Coronary artery (tissue), 2 donors: ENCODE measurements around the gene NCBP2L.

ENCODE experiments used
- DNase-seq: peaks from one replicate; pipeline ENCODE4 v3.0.0-alpha.2; 2017; ENCODE audit warnings: low spot score
- H3K27ac ChIP-seq, 2 donors: fragments of 200-600 bp; sonication (generic); one replicate each; pipeline ENCODE4 v1.5.1; 2016 to 2019
- H3K4me3 ChIP-seq: fragments of 200-600 bp; sonication (generic); 2 replicates; pipeline ENCODE4 v1.5.1; 2016; ENCODE audit warnings: mild to moderate bottlenecking, moderate library complexity
- TF ChIP-seq, protein P1 (sequence below): fragments of 200-600 bp; sonication (generic); IDR thresholded peaks from one replicate; pipeline ENCODE4 v1.5.1; 2019; ENCODE audit warnings: antibody characterized with exemption

The NCBP2L gene

DNA sequence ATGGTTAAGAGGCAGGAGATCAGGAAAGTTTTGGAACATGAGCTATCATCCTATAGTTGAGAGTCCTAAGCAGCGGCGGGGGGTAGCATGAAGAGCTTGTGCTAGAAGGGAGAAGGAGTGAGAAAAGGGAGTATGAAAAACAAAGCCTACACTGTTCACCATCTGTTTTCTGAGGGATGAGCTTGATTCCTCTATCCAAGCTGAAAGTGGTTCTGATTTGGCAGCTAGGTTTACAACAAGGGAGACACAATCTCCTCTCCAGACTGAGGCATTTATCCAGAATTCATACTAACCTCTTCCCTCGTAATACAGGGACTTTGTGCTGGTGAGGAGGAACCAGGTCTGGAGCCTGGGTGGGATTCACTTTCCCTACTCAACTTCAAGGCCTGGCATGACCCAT is 25.5 kb upstream of the NCBP2L start:
- TF ChIP-seq, protein P1, sequence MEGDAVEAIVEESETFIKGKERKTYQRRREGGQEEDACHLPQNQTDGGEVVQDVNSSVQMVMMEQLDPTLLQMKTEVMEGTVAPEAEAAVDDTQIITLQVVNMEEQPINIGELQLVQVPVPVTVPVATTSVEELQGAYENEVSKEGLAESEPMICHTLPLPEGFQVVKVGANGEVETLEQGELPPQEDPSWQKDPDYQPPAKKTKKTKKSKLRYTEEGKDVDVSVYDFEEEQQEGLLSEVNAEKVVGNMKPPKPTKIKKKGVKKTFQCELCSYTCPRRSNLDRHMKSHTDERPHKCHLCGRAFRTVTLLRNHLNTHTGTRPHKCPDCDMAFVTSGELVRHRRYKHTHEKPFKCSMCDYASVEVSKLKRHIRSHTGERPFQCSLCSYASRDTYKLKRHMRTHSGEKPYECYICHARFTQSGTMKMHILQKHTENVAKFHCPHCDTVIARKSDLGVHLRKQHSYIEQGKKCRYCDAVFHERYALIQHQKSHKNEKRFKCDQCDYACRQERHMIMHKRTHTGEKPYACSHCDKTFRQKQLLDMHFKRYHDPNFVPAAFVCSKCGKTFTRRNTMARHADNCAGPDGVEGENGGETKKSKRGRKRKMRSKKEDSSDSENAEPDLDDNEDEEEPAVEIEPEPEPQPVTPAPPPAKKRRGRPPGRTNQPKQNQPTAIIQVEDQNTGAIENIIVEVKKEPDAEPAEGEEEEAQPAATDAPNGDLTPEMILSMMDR = no peak
- no peak for DNase-seq
- Histone ChIP-seq H3K4me3 (no peak overlapping the region), H3K27ac (no peak overlapping the region)

- H3K27ac ChIP-seq = no peak overlapping the region
Observed at GRCh38 chrX:107752714-107753113, 24.8 kb upstream of the NCBP2L start.

GRCh38 chrX:107753187-107753586 is 24.3 kb upstream of the NCBP2L start:
- DNase-seq = no peak
- Histone ChIP-seq H3K27ac (no peak overlapping the region), H3K4me3 (no peak overlapping the region)
- TF ChIP-seq, protein P1 = no peak

More at GRCh38 chrX:107752714-107753113, 24.8 kb upstream of the NCBP2L start:
- DNase-seq = no peak
- TF ChIP-seq, protein P1 = no peak
- H3K4me3 ChIP-seq = no peak overlapping the region

- H3K4me3 ChIP-seq = no peak overlapping the region
- no peak overlapping the region for H3K27ac ChIP-seq
- TF ChIP-seq, protein P1 = no peak
Observed at GRCh38 chrX:107755721-107756120, 21.8 kb upstream of the NCBP2L start.

DNA sequence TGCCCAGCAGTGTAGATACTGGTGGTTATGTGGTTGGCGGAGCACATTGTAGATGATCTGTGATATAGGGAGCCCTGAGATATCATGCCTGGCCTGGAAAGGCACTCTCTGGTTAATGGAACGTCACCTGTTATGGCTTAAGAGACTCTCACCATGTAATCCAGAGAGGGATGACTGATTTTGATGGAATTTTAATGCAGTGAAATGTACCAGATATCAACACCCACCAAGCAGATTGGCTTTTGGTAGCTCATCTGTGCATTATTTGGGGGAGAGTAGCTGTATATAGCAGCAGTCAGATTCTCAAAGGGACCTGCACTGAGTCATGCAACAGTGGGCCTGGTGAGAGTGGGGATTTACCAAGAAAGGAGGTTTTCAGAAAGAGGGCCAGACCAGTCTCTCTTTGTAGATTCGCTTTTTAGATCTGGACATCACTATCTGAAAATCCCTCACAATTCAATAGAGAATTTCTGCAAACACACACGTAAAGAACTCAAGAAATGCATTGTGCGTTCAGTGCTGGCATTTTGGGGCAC is 19.2 kb upstream of the NCBP2L start:
- TF ChIP-seq, protein P1 = no peak
- Histone ChIP-seq H3K4me3 (no peak overlapping the region), H3K27ac (no peak overlapping the region)
- no peak for DNase-seq

More at GRCh38 chrX:107755721-107756120, 21.8 kb upstream of the NCBP2L start:
- DNase-seq = no peak

DNA sequence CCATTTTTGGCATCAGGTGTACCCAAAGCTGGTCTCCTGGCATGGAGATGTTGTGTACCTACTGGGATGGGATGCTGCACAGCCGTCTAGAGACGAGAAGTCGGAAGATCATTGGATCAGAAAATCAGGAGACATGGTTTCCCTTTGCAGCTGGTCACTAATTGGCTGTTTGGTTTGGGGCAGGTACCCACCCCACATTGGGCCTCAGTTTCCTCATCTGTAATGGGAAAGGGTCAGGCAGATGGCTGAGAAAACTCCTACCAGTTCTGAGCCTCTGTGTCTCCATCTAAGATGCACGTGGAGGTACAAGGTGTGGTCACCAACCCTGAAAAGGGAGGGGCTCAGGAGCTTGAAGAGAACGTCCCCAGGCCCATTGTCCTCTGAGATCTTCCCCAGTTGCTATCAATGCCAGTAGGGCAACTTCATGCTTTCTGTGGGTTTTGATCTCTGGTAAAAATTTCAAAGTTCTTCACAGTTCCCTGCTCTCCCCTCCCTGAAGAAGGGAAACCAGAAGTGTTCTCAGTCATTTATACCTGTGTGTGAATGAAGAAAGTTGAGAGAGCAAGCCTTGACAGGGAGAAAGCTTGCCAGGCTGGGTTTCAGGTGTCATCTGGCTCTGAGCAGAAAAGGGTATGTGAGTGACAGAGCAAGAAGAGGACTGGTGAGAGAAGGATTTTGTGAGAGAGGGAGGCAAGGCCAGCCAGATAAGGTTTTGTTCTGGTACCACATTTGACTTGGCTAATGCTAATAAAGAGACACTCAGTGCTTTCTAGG is 17.0 kb upstream of the NCBP2L start:
- TF ChIP-seq, protein P1 = no peak
- no peak overlapping the region for H3K27ac ChIP-seq
- no peak for DNase-seq
- no peak overlapping the region for H3K4me3 ChIP-seq

DNA sequence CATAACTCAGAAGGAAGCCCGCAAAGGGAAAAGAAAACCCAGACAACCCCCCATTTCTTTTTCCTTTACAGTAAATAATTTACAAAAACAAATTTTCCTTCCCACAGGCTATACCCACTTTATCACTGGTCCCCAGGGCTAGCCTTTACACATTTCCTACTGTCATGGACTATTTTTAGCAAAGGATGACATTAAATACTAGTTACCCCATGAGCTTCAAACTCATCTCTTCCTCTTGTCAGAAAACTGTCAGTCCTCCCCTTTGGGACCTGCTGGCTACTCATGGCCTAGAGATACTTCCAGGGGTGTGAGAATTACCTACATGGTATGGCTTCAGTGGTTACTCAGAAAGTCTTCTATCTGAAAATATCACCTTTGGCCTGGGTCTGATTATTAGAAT is 13.9 kb upstream of the NCBP2L start:
- Histone ChIP-seq H3K27ac (no peak overlapping the region), H3K4me3 (no peak overlapping the region)
- TF ChIP-seq, protein P1 = no peak
- no peak for DNase-seq
